HG02678 (cell line): ENCODE data around the gene PJA2.
"Not testable (repeated sequence)": the region's sequence is repeated elsewhere in the genome, so short reads cannot be mapped to it uniquely, and the experiment has no call there.

ENCODE experiments used
- ATAC-seq: cut with Tn5 transposase; IDR thresholded peaks from one replicate; pipeline ENCODE4 v1.9.1; 2021; ENCODE audit warnings: mild to moderate bottlenecking, moderate library complexity; ENCODE audit not compliant: unreplicated experiment

Gene PJA2

GRCh38 chr5:109310315-109310714 lies 99.5 kb downstream of the PJA2 start:
- no peak for ATAC-seq

- ATAC-seq: no peak
Measured at GRCh38 chr5:109309326-109310063, 100.3 kb downstream of the PJA2 start.

DNA sequence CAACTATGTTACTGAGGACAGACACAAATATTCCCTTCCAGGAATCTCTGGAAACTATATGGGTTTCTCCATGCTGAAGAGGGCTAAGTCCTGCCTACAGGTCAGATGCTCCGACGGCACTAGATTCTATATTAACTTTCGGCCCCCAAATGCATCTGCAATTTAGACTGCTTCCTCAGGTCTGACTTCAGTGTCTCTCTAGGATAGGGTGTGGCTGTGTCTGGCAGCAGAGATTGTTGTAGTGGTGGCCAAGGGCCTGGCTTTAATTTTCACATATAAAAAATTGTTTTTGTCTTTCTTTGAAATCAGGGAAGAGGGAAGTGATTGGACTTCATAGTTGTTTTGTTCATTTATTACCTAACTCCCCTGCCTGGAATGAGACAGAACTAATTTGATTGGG lies 101.8 kb downstream of the PJA2 start:
- no peak for ATAC-seq

GRCh38 chr5:109307456-109307855 lies 102.3 kb downstream of the PJA2 start:
- no peak for ATAC-seq

GRCh38 chr5:109305352-109305751 lies 104.4 kb downstream of the PJA2 start:
- ATAC-seq: no peak

- no peak for ATAC-seq
Measured at GRCh38 chr5:109304309-109304708, 105.5 kb downstream of the PJA2 start.

GRCh38 chr5:109300367-109300766 lies 109.4 kb downstream of the PJA2 start:
- ATAC-seq: no peak

DNA sequence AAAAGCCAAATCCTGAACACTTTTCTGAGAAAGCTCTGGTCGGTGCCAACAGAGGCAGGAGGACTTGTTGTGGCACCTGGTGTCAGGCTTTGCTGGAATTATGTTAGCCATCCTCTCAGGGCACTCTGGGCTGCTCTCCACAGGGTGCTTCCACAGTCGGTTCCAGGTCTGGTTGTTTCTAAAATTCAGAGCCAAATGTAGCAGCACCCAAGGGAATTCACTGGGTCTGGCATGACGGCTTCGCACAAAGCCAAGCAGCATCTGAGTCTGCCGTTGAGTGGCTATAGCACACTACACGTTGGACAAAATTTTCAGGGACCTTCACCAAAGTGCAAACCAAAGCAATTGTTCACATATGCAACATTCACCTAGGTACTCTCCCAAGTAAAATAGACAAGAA lies 110.2 kb downstream of the PJA2 start:
- no peak for ATAC-seq

DNA sequence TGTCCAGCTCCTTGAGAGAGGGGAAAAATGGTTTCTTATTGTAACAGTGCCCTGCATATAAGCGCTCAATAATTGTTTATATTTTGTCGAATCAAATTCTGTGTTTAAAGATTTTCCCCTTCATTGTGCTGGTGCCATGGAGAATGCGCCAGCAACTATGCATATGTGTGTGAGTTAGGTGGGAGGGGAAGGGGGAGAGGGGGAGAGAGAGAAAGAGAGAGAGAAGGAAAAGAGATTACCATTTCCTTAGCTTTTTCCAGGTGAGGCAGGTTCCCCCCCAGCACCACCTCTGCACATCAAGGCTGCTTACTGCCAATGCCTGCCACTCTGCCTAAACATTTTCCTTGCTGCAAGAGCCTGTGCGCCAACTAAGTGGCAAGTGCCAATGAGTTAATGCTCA lies 111.0 kb downstream of the PJA2 start:
- ATAC-seq: no peak

DNA sequence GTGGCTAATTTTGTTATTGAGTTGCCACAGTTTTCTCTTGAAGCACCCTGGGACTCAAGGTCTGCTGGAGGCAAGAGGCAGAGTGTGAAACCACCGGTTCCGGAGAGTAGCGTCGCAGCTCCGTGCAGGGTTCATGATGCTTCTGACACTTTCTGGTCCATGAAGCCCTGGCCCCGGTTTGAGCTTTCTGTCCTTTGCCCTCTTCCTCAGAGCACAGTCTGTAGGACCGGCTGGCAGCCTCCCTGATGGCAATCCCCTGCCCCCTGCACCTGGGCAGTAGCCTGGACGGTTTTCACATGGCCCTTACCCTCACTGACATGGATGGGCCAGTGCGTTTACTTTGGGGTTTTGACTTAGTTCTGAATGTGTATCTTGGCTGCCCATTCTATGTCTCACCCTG lies 111.9 kb downstream of the PJA2 start:
- ATAC-seq: no peak

DNA sequence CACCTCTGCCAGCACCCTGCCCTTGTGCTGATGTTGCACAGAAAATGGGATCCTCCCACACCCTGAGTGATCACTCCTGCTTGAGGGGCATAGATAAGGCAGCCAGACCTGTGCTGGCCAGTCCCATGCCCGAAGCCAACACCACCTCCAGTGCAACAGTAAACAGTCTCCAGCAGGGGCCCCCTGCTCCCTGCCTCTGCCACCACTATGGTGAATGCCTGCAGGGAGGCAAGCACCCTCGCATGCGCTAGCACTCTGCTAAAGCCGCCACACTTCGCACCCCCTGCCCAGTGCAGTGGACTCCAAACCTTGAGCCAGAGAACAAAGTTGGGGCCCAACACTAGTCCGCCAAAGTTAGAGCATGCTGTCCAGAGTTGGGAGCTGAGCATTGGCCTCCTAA lies 118.7 kb downstream of the PJA2 start:
- ATAC-seq: no peak

DNA sequence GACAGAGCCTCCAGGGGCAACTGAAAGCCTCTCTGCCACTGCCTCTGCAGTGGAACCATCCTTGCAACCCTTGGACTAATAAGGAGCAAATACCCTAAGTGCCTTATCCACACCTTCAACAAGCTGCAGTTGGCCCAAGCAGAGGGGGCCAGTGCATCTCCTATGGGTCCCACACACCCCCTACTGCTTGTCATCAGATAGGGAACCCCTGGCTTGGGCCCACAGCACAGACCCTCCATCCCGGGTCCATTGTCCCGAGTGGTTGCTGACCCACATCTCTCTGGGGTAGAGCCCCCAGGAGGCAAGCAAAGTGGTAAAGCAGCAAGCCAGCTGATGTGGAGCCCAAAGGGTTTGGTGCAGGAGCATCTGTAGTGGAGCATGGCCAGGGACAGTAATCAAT lies 119.5 kb downstream of the PJA2 start:
- no peak for ATAC-seq

DNA sequence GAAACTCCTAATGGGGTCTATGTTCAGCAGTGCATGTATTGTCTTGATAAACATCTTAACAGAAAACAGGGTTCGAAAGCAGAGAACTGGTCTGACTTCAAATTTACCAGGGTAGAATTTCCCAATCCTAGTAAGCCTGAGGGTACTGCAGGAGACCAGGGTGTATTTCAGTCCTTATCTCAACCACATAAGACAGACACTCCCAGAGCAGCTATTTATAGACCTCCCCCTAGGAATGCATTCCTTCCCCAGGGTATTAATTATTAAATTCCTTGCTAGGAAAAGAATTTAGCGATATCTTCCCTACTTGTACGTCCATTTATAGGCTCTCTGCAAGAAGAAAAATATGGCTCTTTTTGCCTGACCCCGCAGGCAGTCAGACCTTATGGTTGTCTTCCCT lies 123.1 kb downstream of the PJA2 start:
- not testable (repeated sequence) for ATAC-seq
